Parathyroid adenoma (tissue), 2 donors: ENCODE results near the gene EVL.

Experiments
- H2AFZ ChIP-seq: fragments of 300-600 bp; sonication (generic); one replicate; pipeline ENCODE4 v1.7.0; 2017; ENCODE audit warnings: antibody characterized with exemption, mild to moderate bottlenecking
- H3K27ac ChIP-seq: fragments of 300-600 bp; sonication (generic); one replicate; pipeline ENCODE4 v1.7.0; 2017
- H3K27me3 ChIP-seq: fragments of 300-600 bp; sonication (generic); one replicate; pipeline ENCODE4 v1.7.0; 2017; ENCODE audit warnings: low read length; ENCODE audit not compliant: control insufficient read depth, insufficient read depth
- H3K36me3 ChIP-seq: fragments of 300-600 bp; sonication (generic); one replicate; pipeline ENCODE4 v1.7.0; 2017; ENCODE audit warnings: low read length; ENCODE audit not compliant: control insufficient read depth, insufficient read depth
- H3K4me1 ChIP-seq: fragments of 300-600 bp; sonication (generic); one replicate; pipeline ENCODE4 v1.7.0; 2017; ENCODE audit warnings: control low read depth
- H3K4me2 ChIP-seq: fragments of 300-600 bp; sonication (generic); one replicate; pipeline ENCODE4 v1.7.0; 2017; ENCODE audit warnings: low read length
- H3K4me3 ChIP-seq: fragments of 300-600 bp; sonication (generic); one replicate; pipeline ENCODE4 v1.7.0; 2017; ENCODE audit warnings: low read depth, low read length
- H3K79me2 ChIP-seq: fragments of 300-600 bp; sonication (generic); one replicate; pipeline ENCODE4 v1.7.0; 2017; ENCODE audit warnings: control low read depth
- H3K9ac ChIP-seq: fragments of 300-600 bp; sonication (generic); one replicate; pipeline ENCODE4 v1.7.0; 2017; ENCODE audit warnings: mild to moderate bottlenecking
- H3K9me3 ChIP-seq: fragments of 300-600 bp; sonication (generic); one replicate; pipeline ENCODE4 v1.7.0; 2017; ENCODE audit warnings: low read length; ENCODE audit not compliant: control insufficient read depth
- TF ChIP-seq, protein P1 (sequence below): fragments of 300-600 bp; sonication (generic); IDR thresholded peaks from one replicate; pipeline ENCODE4 v1.7.0; 2017; ENCODE audit warnings: antibody characterized with exemption, mild to moderate bottlenecking
- donor health status: primary hyperparathyroidism.

EVL gene

GRCh38 chr14:100152091-100152490, 86.9 kb downstream of the EVL start:
- Histone ChIP-seq H3K9me3 (no peaks in the 10 kb centered on the region), H2AFZ (no peak overlapping the region), H3K9ac (no peak overlapping the region), H3K79me2 (no peaks in the 10 kb centered on the region), H3K4me2 (no peak overlapping the region), H3K27ac (no peak overlapping the region), H3K36me3 (no peaks in the 10 kb centered on the region), H3K4me3 (no peak overlapping the region), H3K4me1 (no peaks in the 10 kb centered on the region), H3K27me3 (no peaks in the 10 kb centered on the region)
- TF ChIP-seq, protein P1, sequence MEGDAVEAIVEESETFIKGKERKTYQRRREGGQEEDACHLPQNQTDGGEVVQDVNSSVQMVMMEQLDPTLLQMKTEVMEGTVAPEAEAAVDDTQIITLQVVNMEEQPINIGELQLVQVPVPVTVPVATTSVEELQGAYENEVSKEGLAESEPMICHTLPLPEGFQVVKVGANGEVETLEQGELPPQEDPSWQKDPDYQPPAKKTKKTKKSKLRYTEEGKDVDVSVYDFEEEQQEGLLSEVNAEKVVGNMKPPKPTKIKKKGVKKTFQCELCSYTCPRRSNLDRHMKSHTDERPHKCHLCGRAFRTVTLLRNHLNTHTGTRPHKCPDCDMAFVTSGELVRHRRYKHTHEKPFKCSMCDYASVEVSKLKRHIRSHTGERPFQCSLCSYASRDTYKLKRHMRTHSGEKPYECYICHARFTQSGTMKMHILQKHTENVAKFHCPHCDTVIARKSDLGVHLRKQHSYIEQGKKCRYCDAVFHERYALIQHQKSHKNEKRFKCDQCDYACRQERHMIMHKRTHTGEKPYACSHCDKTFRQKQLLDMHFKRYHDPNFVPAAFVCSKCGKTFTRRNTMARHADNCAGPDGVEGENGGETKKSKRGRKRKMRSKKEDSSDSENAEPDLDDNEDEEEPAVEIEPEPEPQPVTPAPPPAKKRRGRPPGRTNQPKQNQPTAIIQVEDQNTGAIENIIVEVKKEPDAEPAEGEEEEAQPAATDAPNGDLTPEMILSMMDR, result no peak

DNA sequence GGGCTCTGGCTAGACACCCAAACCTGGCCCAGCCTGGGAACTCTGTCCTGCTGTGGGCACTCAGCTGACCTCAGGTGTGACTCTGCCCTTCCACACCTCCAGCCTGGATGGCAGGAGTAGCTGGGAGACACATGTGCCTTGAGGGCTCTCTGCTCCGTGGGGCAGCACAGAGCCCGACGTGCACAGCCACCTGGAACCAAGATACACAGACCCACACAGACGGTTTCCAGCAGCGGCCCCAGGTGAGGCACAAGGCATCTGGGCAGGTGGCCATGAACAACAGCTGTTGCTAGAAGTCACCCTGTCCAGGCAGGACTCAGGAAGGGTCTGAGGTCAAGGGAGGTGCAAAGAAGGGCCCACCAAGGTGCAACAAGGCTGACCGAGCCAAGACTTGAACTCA, 88.3 kb downstream of the EVL start:
- Histone ChIP-seq H2AFZ (no peak overlapping the region), H3K27ac (no peak overlapping the region), H3K4me3 (no peak overlapping the region), H3K27me3 (no peaks in the 10 kb centered on the region), H3K36me3 (no peaks in the 10 kb centered on the region), H3K4me1 (no peaks in the 10 kb centered on the region), H3K9ac (no peak overlapping the region), H3K9me3 (no peaks in the 10 kb centered on the region), H3K79me2 (no peaks in the 10 kb centered on the region), H3K4me2 (no peak overlapping the region)
- TF ChIP-seq, protein P1, result no peak

- no peaks in the 10 kb centered on the region for H3K27me3 ChIP-seq
- no peak overlapping the region for H2AFZ ChIP-seq
- no peak overlapping the region for H3K4me2 ChIP-seq
- H3K27ac ChIP-seq, result no peak overlapping the region
- H3K4me3 ChIP-seq, result no peak overlapping the region
- H3K4me1 ChIP-seq, result no peaks in the 10 kb centered on the region
- no peaks in the 10 kb centered on the region for H3K9me3 ChIP-seq
- H3K9ac ChIP-seq, result no peak overlapping the region
- H3K79me2 ChIP-seq, result no peaks in the 10 kb centered on the region
- TF ChIP-seq, protein P1, result no peak
- H3K36me3 ChIP-seq, result no peaks in the 10 kb centered on the region
Measured at GRCh38 chr14:100155049-100155621, 89.9 kb downstream of the EVL start.

DNA sequence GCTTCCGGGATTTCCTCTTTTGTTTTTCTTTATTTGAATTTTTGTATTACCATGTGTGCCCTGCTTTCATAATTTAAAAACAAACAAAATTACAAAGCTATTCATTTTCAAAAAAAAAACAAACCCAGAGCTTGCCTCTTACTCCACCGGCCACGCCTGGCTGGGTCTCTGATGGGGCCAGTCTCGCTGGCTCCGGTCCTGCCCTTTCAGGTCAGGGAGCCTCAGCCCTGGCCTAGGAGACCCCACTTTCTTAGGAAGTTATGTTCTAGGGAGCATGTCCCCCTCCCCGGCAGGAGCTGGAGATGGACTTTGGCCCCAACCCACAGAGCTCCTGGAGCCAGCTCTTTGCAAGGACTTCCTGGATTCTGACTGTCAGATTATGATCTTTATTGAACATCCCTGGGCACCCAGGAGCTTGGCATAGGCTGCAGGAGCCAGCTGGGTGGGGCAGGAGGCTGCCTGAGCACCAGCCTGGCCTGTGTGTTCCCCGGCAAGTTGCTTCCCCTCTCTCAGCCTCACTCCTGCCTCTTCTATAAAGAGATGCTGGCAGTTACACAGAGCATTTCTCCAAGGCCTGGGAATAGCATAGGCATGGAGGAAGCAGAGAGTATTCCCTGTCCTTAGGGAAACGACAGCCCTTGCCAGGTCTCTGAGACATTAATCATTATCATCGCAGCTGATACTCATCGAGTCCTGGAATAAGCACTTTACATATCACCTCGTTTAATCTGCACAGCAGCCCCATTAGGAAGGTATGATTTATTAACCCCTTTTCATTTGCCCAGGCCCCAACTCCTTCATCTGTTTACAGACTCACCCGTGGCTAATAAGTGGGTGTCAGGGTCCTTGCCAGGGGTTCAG, 90.8 kb downstream of the EVL start:
- H3K4me1 ChIP-seq, result no peaks in the 10 kb centered on the region
- H3K36me3 ChIP-seq, result no peaks in the 10 kb centered on the region
- H3K79me2 ChIP-seq, result no peaks in the 10 kb centered on the region
- TF ChIP-seq, protein P1, result no peak
- peak overlapping the region; percentile 11 for H2AFZ ChIP-seq
- no peak overlapping the region for H3K4me3 ChIP-seq
- H3K27me3 ChIP-seq, result no peaks in the 10 kb centered on the region
- H3K27ac ChIP-seq, result no peak overlapping the region
- no peak overlapping the region for H3K4me2 ChIP-seq
- H3K9ac ChIP-seq, result no peak overlapping the region
- H3K9me3 ChIP-seq, result no peaks in the 10 kb centered on the region
